B cell (primary cell): ENCODE measurements around the gene TBR1. TPM values are rescaled to one million over a fixed set of nuclear protein-coding genes. Genes with fewer than 3 reads are reported as not detected.
A peak's percentile ranks its signal among the peaks of the same experiment; 100 is the strongest.

Experiments
- ATAC-seq: fragments of 200-7000 bp; cut with Tn5 transposase; one replicate; pipeline ENCODE4 v1.10.0; 2021; ENCODE audit warnings: low read depth, mild to moderate bottlenecking, moderate number of reproducible peaks, moderate library complexity
- CTCF ChIA-PET: fragments of 350-600 bp; sonication (Branson Sonifier 250); formaldehyde crosslinking; loops from one replicate; lab custom pipeline; 2021; ENCODE audit warnings: antibody characterized with exemption, inconsistent platforms; lab: Charles Lee
- POLR2A ChIA-PET: fragments of 350-600 bp; sonication (Branson Sonifier 250); formaldehyde crosslinking; loops from one replicate; lab custom pipeline; 2021; ENCODE audit warnings: antibody characterized with exemption; lab: Charles Lee
- DNase-seq: peaks from one replicate; pipeline ENCODE4 v3.0.0; 2013
- H2AFZ ChIP-seq: 2 replicates; pipeline ENCODE4 v1.6.1; 2012; ENCODE audit warnings: mild to moderate bottlenecking, low read depth, low read length; ENCODE audit not compliant: insufficient read depth, poor library complexity, severe bottlenecking
- H3K27ac ChIP-seq, 2 donors: 1 replicate in 1 of 2; 2 replicates in 1 of 2; pipeline ENCODE4 v1.5.1; 2012 to 2013; ENCODE audit warnings: low read length in 2 of 2, mild to moderate bottlenecking in 2 of 2, moderate library complexity in 1 of 2
- H3K27me3 ChIP-seq, 4 experiments: fragments of 200-600 bp in 1 of 4; sonication (generic) in 1 of 4; replicated peaks in 1 of 4; 1 replicate in 2 of 4; 2 replicates in 2 of 4; pipeline versions ENCODE4 v1.6.1 to v1.7.0; 2013 to 2016; ENCODE audit warnings: low read length in 3 of 4, mild to moderate bottlenecking in 2 of 4, mixed read lengths in 1 of 4, moderate library complexity in 1 of 4; ENCODE audit not compliant: insufficient read depth in 4 of 4, control insufficient read depth in 3 of 4; ENCODE audit errors: control extremely low read depth in 1 of 4
- H3K36me3 ChIP-seq, 2 experiments: replicated peaks in 1 of 2; 1 replicate in 1 of 2; 2 replicates in 1 of 2; pipeline versions ENCODE4 v1.6.1 to v1.7.1; 2013; ENCODE audit warnings: low read length in 1 of 2; ENCODE audit not compliant: insufficient read depth in 2 of 2, control insufficient read depth in 1 of 2; ENCODE audit errors: control extremely low read depth in 1 of 2, extremely low read depth in 1 of 2
- H3K4me1 ChIP-seq, 2 donors: fragments of 200-600 bp in 1 of 2; sonication (generic) in 1 of 2; 1 replicate in 1 of 2; 2 replicates in 1 of 2; pipeline versions ENCODE4 v1.5.1 to v1.6.1; 2013 to 2017; ENCODE audit warnings: low read length in 2 of 2; ENCODE audit not compliant: control insufficient read depth in 2 of 2, insufficient read depth in 2 of 2
- H3K4me2 ChIP-seq: replicated peaks from 2 replicates; pipeline ENCODE3; 2012; ENCODE audit warnings: mild to moderate bottlenecking, low read depth, low read length; ENCODE audit not compliant: poor library complexity, severe bottlenecking
- H3K4me3 ChIP-seq, 5 experiments: fragments of 200-600 bp in 1 of 5; sonication (generic) in 1 of 5; 1 replicate in 3 of 5; 2 replicates in 2 of 5; pipeline versions ENCODE4 v1.5.1 to v1.7.0; 2011 to 2016; ENCODE audit warnings: low read length in 4 of 5, mild to moderate bottlenecking in 4 of 5, low read depth in 2 of 5, control low read depth in 1 of 5, moderate library complexity in 1 of 5; ENCODE audit not compliant: insufficient read depth in 1 of 5; ENCODE audit errors: control extremely low read depth in 1 of 5, extremely low read depth in 1 of 5
- H3K79me2 ChIP-seq: fragments of 200-600 bp; sonication (generic); one replicate; pipeline ENCODE4 v1.6.0; 2016; ENCODE audit warnings: low read length; ENCODE audit not compliant: control insufficient read depth, insufficient read depth
- H3K9ac ChIP-seq: fragments of 200-600 bp; sonication (generic); 2 replicates; pipeline ENCODE4 v1.6.1; 2017; ENCODE audit warnings: mild to moderate bottlenecking, low read length, moderate library complexity
- H3K9me3 ChIP-seq, 3 donors: one replicate each; pipeline versions ENCODE4 v1.6.1 to v1.7.1; 2013; ENCODE audit warnings: low read length in 2 of 3; ENCODE audit not compliant: control insufficient read depth in 2 of 3, insufficient read depth in 1 of 3; ENCODE audit errors: control extremely low read depth in 1 of 3
- H4K20me1 ChIP-seq: 2 replicates; pipeline ENCODE4 v1.6.0; 2012; ENCODE audit warnings: mild to moderate bottlenecking, low read length; ENCODE audit not compliant: insufficient read depth, control insufficient read depth, poor library complexity, severe bottlenecking
- H3K27ac Mint-ChIP-seq: one replicate; pipeline ENCODE4 v1.8.0; 2021; ENCODE audit warnings: mixed read lengths
- H3K27me3 Mint-ChIP-seq: one replicate; pipeline ENCODE4 v1.8.0; 2021; ENCODE audit warnings: mixed read lengths
- H3K4me1 Mint-ChIP-seq: one replicate; pipeline ENCODE4 v1.8.0; 2021; ENCODE audit warnings: mixed read lengths
- H3K4me3 Mint-ChIP-seq: one replicate; pipeline ENCODE4 v1.8.0; 2021; ENCODE audit warnings: mixed read lengths
- H3K9me3 Mint-ChIP-seq: one replicate; pipeline ENCODE4 v1.8.0; 2022; ENCODE audit warnings: mixed read lengths; ENCODE audit not compliant: insufficient read depth
- CTCF ChIP-seq: fragments of 200-600 bp; IDR thresholded peaks from one replicate; pipeline ENCODE4 v1.8.0; 2022; ENCODE audit warnings: antibody characterized with exemption, mild to moderate bottlenecking
- EZH2 ChIP-seq: IDR thresholded peaks from 2 replicates; pipeline ENCODE4 v1.6.1; 2012; ENCODE audit warnings: borderline replicate concordance, low read depth, mild to moderate bottlenecking, moderate library complexity, low read length; ENCODE audit not compliant: insufficient read depth, poor library complexity, severe bottlenecking
- WGBS: methylation state at CpG from one replicate; pipeline ENCODE4 v1.1.5; 2013; ENCODE audit warnings: missing lambda C conversion rate; ENCODE audit not compliant: insufficient coverage; 5-methylcytosine and 5-hydroxymethylcytosine counted together
- intact Hi-C: fragments of 100-400 bp; cut with micrococcal nuclease; formaldehyde crosslinking; loops from one replicate; pipeline ENCODE4 v1.10.0; 2022
- polyA minus RNA-seq: library from RNA; depleted of rRNA, polyadenylated mRNA; stranded (reverse); fragments of >200 nt; gene quantifications from 2 replicates; pipeline ENCODE4 v1.2.3, GENCODE V29; 2012
- polyA plus RNA-seq: library from polyadenylated mRNA; depleted of rRNA; stranded (reverse); fragments of >200 nt; gene quantifications from 2 replicates; pipeline ENCODE4 v1.2.3, GENCODE V29; 2012
- total RNA-seq, 2 donors: library from RNA; stranded (reverse); fragments of 120-200 nt in 1 of 2; gene quantifications; 1 replicate in 1 of 2; 2 replicates in 1 of 2; pipeline versions ENCODE4 v1.2.3 to v1.2.4, GENCODE V29; 2013 to 2022

The TBR1 gene
- total RNA-seq (not detected in 2 replicates), polyA plus RNA-seq (not detected in 2 replicates), polyA minus RNA-seq (not detected in 2 replicates)
- not detected for total RNA-seq (2013)

- Mint-ChIP-seq H3K27me3 (peaks cover 68% of the 10 kb centered on the region), H3K4me1 (peaks cover 54% of the 10 kb centered on the region), H3K4me3 (peak within 1 kb of the TSS; percentile 85), H3K27ac (no peak within 1 kb of the TSS), H3K9me3 (peaks cover 2% of the 10 kb centered on the region)
- intact Hi-C loops = no loop called here
- Histone ChIP-seq H3K9me3 (peaks cover 0 to 20% (median 4%) of the 10 kb centered on the region in 3 donors), H2AFZ (peak within 1 kb of the TSS; percentile 39), H3K27me3 (peaks cover 2 to 70% (median 58%) of the 10 kb centered on the region in 4 experiments), H3K36me3 (no peaks in the 10 kb centered on the region), H3K79me2 (no peaks in the 10 kb centered on the region), H4K20me1 (no peaks in the 10 kb centered on the region), H3K4me1 (peaks cover 59% of the 10 kb centered on the region in 2 donors), H3K27ac (no peak within 1 kb of the TSS), H3K4me2 (peak within 1 kb of the TSS; percentile 81), H3K9ac (peak within 1 kb of the TSS; percentile 52), H3K4me3 (peak within 1 kb of the TSS in 3 of 5 experiments; percentile 43 to 51 (median 45))
- 7% methylated on average over 11 of the region's 16 CpGs for WGBS
- ChIA-PET CTCF (interaction anchor here (0.9 kb wide), 2 partner anchors 9 to 193 kb away, joined by 3 read pairs; no protein-coding TSS in a partner anchor), POLR2A (no interaction called here)
- DNase-seq (peak; percentile 49), ATAC-seq (no peak)
- TF ChIP-seq EZH2 (no peak), CTCF (no peak)
Observed at GRCh38 chr2:161415987-161416707, at the start of gene TBR1. Gene TBR1, plus strand, starts transcription at chr2:161416297. Its CDS starts 114 bp downstream, at chr2:161416411.

DNA sequence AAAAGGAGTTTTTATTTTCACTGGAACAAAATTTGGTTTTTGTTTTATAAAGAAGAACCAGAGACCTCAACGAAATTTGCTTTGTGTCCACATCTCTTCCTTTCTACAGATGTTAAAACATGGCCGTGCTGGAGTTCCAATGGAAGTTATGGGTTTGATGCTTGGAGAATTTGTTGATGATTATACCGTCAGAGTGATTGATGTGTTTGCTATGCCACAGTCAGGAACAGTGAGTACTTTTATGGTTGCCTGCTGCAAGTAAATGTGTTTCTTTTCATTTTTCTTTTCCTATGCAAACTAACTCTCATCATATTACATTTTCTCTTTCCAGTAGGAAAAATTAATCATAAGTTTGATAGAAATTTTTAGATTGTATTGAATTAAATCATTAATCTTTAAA lies 48.4 kb upstream of the TBR1 start:
- no peaks in the 10 kb centered on the region for H3K79me2 ChIP-seq
- WGBS = 100% methylated on average over 2 of the region's 3 CpGs
- POLR2A ChIA-PET = no interaction called here

More for the DNA sequence above, 48.4 kb upstream of the TBR1 start:
- ATAC-seq = no peak
- H3K4me2 ChIP-seq = no peak overlapping the region
- no peaks in the 10 kb centered on the region for H3K27me3 Mint-ChIP-seq
- H3K4me3 Mint-ChIP-seq = no peak overlapping the region
- DNase-seq = no peak
- no peaks in the 10 kb centered on the region for H3K27me3 ChIP-seq
- CTCF ChIA-PET = no interaction called here
- peaks cover 2% of the 10 kb centered on the region for H3K9me3 Mint-ChIP-seq
- H4K20me1 ChIP-seq = peaks cover 5% of the 10 kb centered on the region
- H3K4me3 ChIP-seq = no peak overlapping the region
- H3K27ac ChIP-seq = no peak overlapping the region
- H3K9ac ChIP-seq = no peak overlapping the region
- no peak for TF ChIP-seq CTCF
- TF ChIP-seq EZH2 = no peak
- peaks cover 3 to 10% (median 5%) of the 10 kb centered on the region in 3 donors for H3K9me3 ChIP-seq
- intact Hi-C loops = no loop called here
- peaks cover 6 to 21% of the 10 kb centered on the region in 2 experiments for H3K36me3 ChIP-seq
- no peaks in the 10 kb centered on the region for H3K4me1 Mint-ChIP-seq
- H3K4me1 ChIP-seq = no peaks in the 10 kb centered on the region
- H2AFZ ChIP-seq = no peak overlapping the region
- H3K27ac Mint-ChIP-seq = no peak overlapping the region
